H9 (cell line): ENCODE results near the gene DGKB. TPM values are rescaled to one million over a fixed set of nuclear protein-coding genes. Genes with fewer than 3 reads are reported as not detected.

Source experiments
- DNase-seq: peaks from one replicate; pipeline ENCODE4 v3.0.0-alpha.2; 2017
- H2AFZ ChIP-seq: one replicate; pipeline ENCODE4 v1.6.1; 2013; ENCODE audit warnings: mild to moderate bottlenecking, low read length, control low read depth, moderate library complexity
- H2AK5ac ChIP-seq: 2 replicates; pipeline ENCODE4 v1.6.1; 2013; ENCODE audit warnings: low read length, control low read depth, mixed read lengths; ENCODE audit not compliant: insufficient read length
- H2BK120ac ChIP-seq: one replicate; pipeline ENCODE4 v1.6.1; 2013; ENCODE audit warnings: low read depth, mild to moderate bottlenecking, low read length, control low read depth, inconsistent platforms; ENCODE audit not compliant: poor library complexity, severe bottlenecking
- H2BK12ac ChIP-seq: 2 replicates; pipeline ENCODE4 v1.6.1; 2013; ENCODE audit warnings: low read length, control low read depth, mixed read lengths, low read depth; ENCODE audit not compliant: insufficient read length
- H2BK15ac ChIP-seq: 2 replicates; pipeline ENCODE4 v1.6.1; 2013; ENCODE audit warnings: low read depth, low read length, control low read depth
- H2BK20ac ChIP-seq: one replicate; pipeline ENCODE4 v1.6.1; 2013; ENCODE audit warnings: low read depth, mild to moderate bottlenecking, low read length, control low read depth, inconsistent platforms; ENCODE audit not compliant: poor library complexity, severe bottlenecking
- H2BK5ac ChIP-seq: 2 replicates; pipeline ENCODE4 v1.6.1; 2013; ENCODE audit warnings: low read length, control low read depth, mixed read lengths; ENCODE audit not compliant: insufficient read length
- H3K14ac ChIP-seq: 2 replicates; pipeline ENCODE4 v1.6.1; 2013; ENCODE audit warnings: low read length, control low read depth; ENCODE audit not compliant: insufficient read depth
- H3K18ac ChIP-seq: 2 replicates; pipeline ENCODE4 v1.6.1; 2013; ENCODE audit warnings: low read depth, mild to moderate bottlenecking, mixed read lengths, low read length, control low read depth; ENCODE audit not compliant: insufficient read length
- H3K23ac ChIP-seq: 2 replicates; pipeline ENCODE4 v1.6.1; 2013; ENCODE audit warnings: low read length, control low read depth, mixed read lengths, low read depth; ENCODE audit not compliant: insufficient read length
- H3K23me2 ChIP-seq: 2 replicates; pipeline ENCODE4 v1.6.1; 2013; ENCODE audit warnings: low read depth, mild to moderate bottlenecking, mixed read lengths, low read length, control low read depth; ENCODE audit not compliant: insufficient read length, poor library complexity, severe bottlenecking
- H3K27ac ChIP-seq: 2 replicates; pipeline ENCODE4 v1.5.1; 2013; ENCODE audit warnings: low read length, control low read depth, mixed read lengths, low read depth; ENCODE audit not compliant: insufficient read length
- H3K27me3 ChIP-seq: 2 replicates; pipeline ENCODE4 v1.6.1; 2013; ENCODE audit warnings: low read length, control low read depth, inconsistent platforms; ENCODE audit not compliant: insufficient read depth
- H3K4ac ChIP-seq: 2 replicates; pipeline ENCODE4 v1.6.1; 2013; ENCODE audit warnings: low read depth, mild to moderate bottlenecking, control low read depth, inconsistent platforms, low read length, moderate library complexity
- H3K4me1 ChIP-seq: 2 replicates; pipeline ENCODE4 v1.6.1; 2013; ENCODE audit warnings: low read length, control low read depth, inconsistent platforms; ENCODE audit not compliant: insufficient read depth
- H3K4me2 ChIP-seq: 2 replicates; pipeline ENCODE4 v1.6.1; 2013; ENCODE audit warnings: low read length, control low read depth, mixed read lengths; ENCODE audit not compliant: insufficient read length, insufficient read depth
- H3K56ac ChIP-seq: 2 replicates; pipeline ENCODE4 v1.6.1; 2013; ENCODE audit warnings: low read depth, mild to moderate bottlenecking, mixed read lengths, low read length, control low read depth; ENCODE audit not compliant: insufficient read length
- H3K79me1 ChIP-seq: 2 replicates; pipeline ENCODE4 v1.6.1; 2013; ENCODE audit warnings: low read depth, mild to moderate bottlenecking, moderate library complexity, low read length, control low read depth, inconsistent platforms; ENCODE audit not compliant: insufficient read depth, poor library complexity, severe bottlenecking
- H3K79me2 ChIP-seq: 2 replicates; pipeline ENCODE4 v1.6.1; 2013; ENCODE audit warnings: low read length, control low read depth, inconsistent platforms; ENCODE audit not compliant: insufficient read depth
- H3K9ac ChIP-seq: 2 replicates; pipeline ENCODE4 v1.6.1; 2013; ENCODE audit warnings: low read length, control low read depth, mixed read lengths; ENCODE audit not compliant: insufficient read length; ENCODE audit errors: extremely low read depth
- H3K9me3 ChIP-seq: one replicate; pipeline ENCODE4 v1.6.1; 2013; ENCODE audit warnings: low read depth, low read length, inconsistent platforms; ENCODE audit not compliant: control insufficient read depth
- H3T11ph ChIP-seq: one replicate; pipeline ENCODE4 v1.6.1; 2013; ENCODE audit warnings: mild to moderate bottlenecking, low read length, control low read depth, inconsistent platforms
- H4K20me1 ChIP-seq: one replicate; pipeline ENCODE4 v1.6.1; 2013; ENCODE audit not compliant: control insufficient read depth, insufficient read length, insufficient read depth
- H4K5ac ChIP-seq: 2 replicates; pipeline ENCODE4 v1.6.1; 2013; ENCODE audit warnings: low read depth, mild to moderate bottlenecking, mixed read lengths, low read length, control low read depth; ENCODE audit not compliant: insufficient read length
- H4K8ac ChIP-seq: replicated peaks from 2 replicates; pipeline ENCODE4 v1.6.1; 2013; ENCODE audit warnings: low read length, control low read depth, mixed read lengths, low read depth; ENCODE audit not compliant: insufficient read length
- H4K91ac ChIP-seq: 2 replicates; pipeline ENCODE4 v1.6.1; 2013; ENCODE audit warnings: low read depth, mild to moderate bottlenecking, moderate library complexity, mixed read lengths, low read length, control low read depth; ENCODE audit not compliant: insufficient read length
- H3K27ac Mint-ChIP-seq, 3 experiments: 2 replicates in 2 of 3; 3 replicates in 1 of 3; pipeline ENCODE4 v1.8.0; 2020 to 2021; ENCODE audit warnings: mixed read lengths in 3 of 3, mild to moderate bottlenecking in 1 of 3, moderate library complexity in 1 of 3
- H3K27me3 Mint-ChIP-seq: 2 replicates; pipeline ENCODE4 v1.8.0; 2021; ENCODE audit warnings: low read depth, mild to moderate bottlenecking, moderate library complexity, mixed read lengths
- H3K36me3 Mint-ChIP-seq, 3 experiments: 2 replicates in 2 of 3; 3 replicates in 1 of 3; pipeline ENCODE4 v1.8.0; 2020 to 2021; ENCODE audit warnings: low read depth in 3 of 3, mixed read lengths in 3 of 3; ENCODE audit not compliant: insufficient read depth in 1 of 3
- H3K4me1 Mint-ChIP-seq, 2 experiments: 2 replicates each; pipeline ENCODE4 v1.8.0; 2020; ENCODE audit warnings: mixed read lengths in 2 of 2
- H3K4me3 Mint-ChIP-seq, 2 experiments: 2 replicates in 1 of 2; 3 replicates in 1 of 2; pipeline ENCODE4 v1.8.0; 2020 to 2021; ENCODE audit warnings: mild to moderate bottlenecking in 2 of 2, mixed read lengths in 2 of 2, moderate library complexity in 1 of 2
- H3K9me3 Mint-ChIP-seq, 2 experiments: 2 replicates in 1 of 2; 3 replicates in 1 of 2; pipeline ENCODE4 v1.8.0; 2020; ENCODE audit warnings: mild to moderate bottlenecking in 2 of 2, mixed read lengths in 2 of 2, moderate library complexity in 1 of 2
- CTCF ChIP-seq: fragments of 200-600 bp; sonication (generic); conservative IDR thresholded peaks from 3 replicates; pipeline ENCODE4 v1.8.0; 2021; ENCODE audit warnings: antibody characterized with exemption, mild to moderate bottlenecking
- WGBS: extraction: QIAGEN DNeasy Blood & Tissue Kit; methylation state at CpG from one replicate; pipeline ENCODE4 v1.1.7; 2013; ENCODE audit warnings: missing lambda C conversion rate, low lambda C conversion rate, mixed read lengths; ENCODE audit not compliant: insufficient read length; ENCODE audit errors: extremely low coverage; 5-methylcytosine and 5-hydroxymethylcytosine counted together
- total RNA-seq: library from RNA; stranded (reverse); gene quantifications from 2 replicates; pipeline ENCODE4 v1.2.1, GENCODE V29; 2021

The DGKB gene
- total RNA-seq, 1 experiment from 2014 or later = 0.26 TPM

DNA sequence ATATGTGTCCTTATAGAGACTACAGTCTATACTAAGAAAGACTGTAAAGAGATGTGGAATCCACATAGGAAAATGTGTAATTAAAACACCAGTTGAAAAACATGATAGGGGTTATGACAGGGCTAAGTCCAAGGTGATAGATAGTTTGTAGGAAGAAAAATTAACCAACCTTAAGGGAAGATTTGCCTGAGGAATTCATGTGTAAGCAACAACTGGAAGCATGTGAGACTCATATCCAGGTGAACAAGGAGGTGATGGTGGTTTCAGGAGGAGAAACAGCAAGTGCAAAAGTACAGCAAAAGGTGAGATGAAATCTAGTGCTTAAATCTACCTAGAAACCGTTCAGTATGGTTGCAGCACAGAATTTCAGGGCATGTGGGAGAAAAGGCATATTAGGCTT, 696.4 kb downstream of the DGKB start:
- Histone ChIP-seq H4K5ac (no peak overlapping the region), H2AK5ac (no peak overlapping the region), H3K79me1 (no peaks in the 10 kb centered on the region), H4K20me1 (no peaks in the 10 kb centered on the region), H3K27ac (no peak overlapping the region), H2BK15ac (no peak overlapping the region), H3K18ac (no peak overlapping the region), H3K4ac (no peak overlapping the region), H3K9me3 (no peaks in the 10 kb centered on the region), H4K8ac (no peak overlapping the region), H3K27me3 (no peaks in the 10 kb centered on the region), H3K9ac (no peak overlapping the region), H4K91ac (no peak overlapping the region), H2BK5ac (no peak overlapping the region), H3K56ac (no peak overlapping the region), H3K23me2 (no peaks in the 10 kb centered on the region), H3T11ph (no peak overlapping the region), H3K4me2 (no peak overlapping the region), H3K14ac (no peak overlapping the region), H2BK120ac (no peak overlapping the region), H2AFZ (no peak overlapping the region), H3K23ac (no peak overlapping the region), H3K79me2 (no peaks in the 10 kb centered on the region), H3K4me1 (no peaks in the 10 kb centered on the region), H2BK12ac (no peak overlapping the region), H2BK20ac (no peak overlapping the region)
- no peak overlapping the region for H3K4me3 Mint-ChIP-seq
- no peak for TF ChIP-seq CTCF
- H3K4me1 Mint-ChIP-seq = peaks cover 4% of the 10 kb centered on the region in 2 experiments; a peak in 3 of 4 replicates
- H3K27me3 Mint-ChIP-seq = no peaks in the 10 kb centered on the region
- H3K9me3 Mint-ChIP-seq = no peaks in the 10 kb centered on the region
- H3K27ac Mint-ChIP-seq = no peak overlapping the region
- H3K36me3 Mint-ChIP-seq = no peaks in the 10 kb centered on the region
- DNase-seq = no peak
- WGBS = no CpG with 5 or more reads among the region's 1 CpG
